ENCODE results near the gene CYTH1. TPM values are rescaled to one million over a fixed set of nuclear protein-coding genes. Genes with fewer than 3 reads are reported as not detected.

The CYTH1 gene
- total RNA-seq, 1 experiment from 2014 or later, result 69.2 TPM

DNA sequence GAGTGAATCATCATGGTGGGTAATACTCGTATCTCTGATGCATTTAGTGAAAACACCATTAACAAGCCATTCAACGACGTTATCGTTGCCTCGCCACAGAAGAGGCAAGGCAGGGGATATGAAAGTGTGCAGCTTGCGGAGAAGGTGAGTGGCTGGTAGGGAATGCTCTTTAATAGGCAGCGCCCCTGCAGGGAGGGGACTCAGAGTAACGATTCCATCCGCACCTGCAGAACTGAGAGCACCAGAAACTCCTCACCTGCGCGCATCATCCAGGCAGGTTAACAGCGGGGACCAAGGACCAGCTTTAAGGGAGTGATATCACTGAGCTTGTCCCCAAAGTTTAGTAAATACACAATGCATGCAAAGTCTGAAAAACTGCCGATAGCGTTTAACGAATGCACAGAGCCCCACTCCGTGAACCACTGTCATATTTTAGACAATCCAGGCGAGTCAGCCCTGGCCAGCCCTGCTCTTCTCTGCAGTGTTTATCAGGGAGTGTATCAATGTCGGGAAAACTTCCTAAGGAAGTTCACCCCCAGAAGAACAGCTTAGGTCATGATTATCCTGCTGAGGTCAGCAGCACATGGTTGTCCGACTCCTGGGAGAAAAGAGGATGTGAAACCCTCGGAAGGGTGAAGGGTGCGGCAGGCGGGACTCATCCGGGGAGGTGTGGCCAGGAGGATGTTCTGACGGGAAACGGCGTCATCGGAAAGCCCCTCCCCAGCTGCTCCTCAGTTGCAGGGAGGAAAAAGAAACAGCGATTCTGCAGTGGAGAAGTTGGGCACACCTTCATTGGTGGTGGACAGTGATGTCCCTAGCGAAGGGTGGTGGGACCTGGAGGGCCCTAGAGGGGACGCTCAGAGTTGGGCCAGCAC, 136.4 kb downstream of the CYTH1 start:
- DNase-seq (ENCODE audit: low read depth, low spot score), result peak; percentile 39
- in situ Hi-C loops (cut with HindIII; ENCODE audit: low pct_unique_long_range_greater_than_20kb, low sequenced_read_pairs), result no loop called here

DNA sequence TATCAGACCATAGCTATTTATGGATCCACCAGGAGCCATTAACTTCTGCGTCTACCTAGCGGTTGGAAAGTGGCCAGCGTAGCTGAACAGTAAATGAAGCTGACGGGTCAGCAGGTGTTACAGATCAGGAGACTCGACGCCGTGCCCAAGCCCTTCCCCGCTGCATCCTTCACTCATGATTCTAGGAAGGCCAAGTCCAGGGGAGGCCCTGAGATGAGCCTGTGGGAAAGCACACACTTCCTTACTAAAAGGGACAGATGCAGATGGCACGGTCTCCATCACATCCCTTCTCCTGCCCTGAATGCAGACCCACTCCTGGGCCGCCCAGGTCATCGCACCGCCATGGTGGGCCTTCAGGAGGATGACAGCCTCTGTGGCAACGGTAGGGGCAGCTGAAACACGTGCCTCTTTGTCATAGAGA, 137.1 kb downstream of the CYTH1 start:
- DNase-seq (ENCODE audit: low read depth, low spot score), result no peak
- in situ Hi-C loops (cut with HindIII; ENCODE audit: low pct_unique_long_range_greater_than_20kb, low sequenced_read_pairs), result no loop called here

DNA sequence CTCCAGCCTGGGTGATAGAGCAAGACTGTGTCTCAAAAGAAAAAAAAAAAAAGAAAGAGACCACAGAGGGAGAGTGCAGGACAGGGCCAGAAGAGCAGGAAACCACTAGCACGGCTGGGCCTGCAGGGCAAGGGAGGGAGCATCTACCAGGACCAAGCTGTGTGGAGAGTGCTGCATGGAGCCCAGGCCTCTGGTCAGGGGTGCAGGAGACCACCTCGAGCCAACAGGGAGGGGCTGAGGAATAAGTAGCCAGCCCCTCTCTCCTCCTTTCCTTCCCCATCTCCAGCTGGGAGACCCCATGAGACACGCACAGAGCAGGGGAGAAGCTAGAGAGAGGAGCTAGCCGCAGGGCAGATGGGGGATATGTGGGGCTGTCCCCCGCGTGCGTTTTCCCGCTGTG, 137.8 kb downstream of the CYTH1 start:
- no peak for DNase-seq (ENCODE audit: low read depth, low spot score)
- in situ Hi-C loops (cut with HindIII; ENCODE audit: low pct_unique_long_range_greater_than_20kb, low sequenced_read_pairs), result no loop called here

DNA sequence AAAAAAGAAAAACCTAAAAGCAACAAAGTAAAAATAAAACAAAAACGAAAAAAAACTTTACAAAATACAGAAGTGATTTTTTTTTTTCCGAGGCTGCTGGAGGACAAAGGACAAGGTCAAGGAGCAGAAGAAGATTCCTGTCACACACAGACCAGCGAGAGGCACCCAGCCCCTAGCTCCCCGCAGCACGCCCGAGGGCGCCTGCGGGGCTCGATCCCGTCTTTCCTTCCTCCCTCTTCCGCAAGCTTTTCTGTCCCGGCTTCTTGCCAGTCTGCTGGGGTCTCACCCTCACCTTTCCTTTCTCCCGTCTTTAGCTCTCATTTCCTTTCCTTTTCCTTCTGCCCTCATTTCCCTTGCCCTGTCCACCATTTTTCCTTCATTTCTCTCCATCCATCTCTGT, 138.7 kb downstream of the CYTH1 start:
- in situ Hi-C loops (cut with HindIII; ENCODE audit: low pct_unique_long_range_greater_than_20kb, low sequenced_read_pairs), result no loop called here
- DNase-seq (ENCODE audit: low read depth, low spot score), result no peak

DNA sequence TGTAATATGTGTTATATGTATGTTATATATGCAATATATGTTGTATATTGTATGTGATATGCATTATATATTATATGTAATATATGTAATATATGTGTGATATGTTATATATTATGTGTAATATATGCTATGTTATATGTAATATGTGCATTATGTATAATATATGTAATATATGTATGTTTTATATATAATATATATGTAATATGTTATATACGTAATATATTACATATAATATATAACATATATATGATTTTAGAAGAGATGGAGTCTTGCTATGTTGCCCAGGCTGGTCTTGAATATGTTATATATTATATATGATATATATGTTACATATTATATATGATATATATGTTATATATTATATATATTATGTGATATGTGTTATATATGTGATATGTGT, 139.4 kb downstream of the CYTH1 start:
- in situ Hi-C loops (cut with HindIII; ENCODE audit: low pct_unique_long_range_greater_than_20kb, low sequenced_read_pairs), result no loop called here
- no peak for DNase-seq (ENCODE audit: low read depth, low spot score)

DNA sequence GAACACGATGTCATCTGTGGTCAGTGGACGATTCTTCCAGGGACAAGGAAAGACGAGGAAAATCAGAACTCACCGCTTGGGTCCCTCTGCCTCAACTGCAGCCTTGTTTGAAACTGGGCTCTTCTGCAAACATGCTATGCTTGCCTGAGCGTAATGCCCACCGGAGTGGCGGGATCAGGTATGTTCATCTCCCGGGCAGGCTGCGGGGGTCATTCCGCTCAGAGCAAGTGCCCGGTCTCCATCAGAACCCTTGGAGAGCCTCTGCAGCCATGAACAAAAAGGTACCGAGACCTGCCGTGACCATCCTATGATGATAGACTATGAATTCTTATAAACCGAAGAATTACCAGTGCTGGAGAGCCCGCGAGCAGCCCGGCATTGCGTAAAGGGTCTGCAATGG, 140.4 kb downstream of the CYTH1 start:
- in situ Hi-C loops (cut with HindIII; ENCODE audit: low pct_unique_long_range_greater_than_20kb, low sequenced_read_pairs), result no loop called here

DNA sequence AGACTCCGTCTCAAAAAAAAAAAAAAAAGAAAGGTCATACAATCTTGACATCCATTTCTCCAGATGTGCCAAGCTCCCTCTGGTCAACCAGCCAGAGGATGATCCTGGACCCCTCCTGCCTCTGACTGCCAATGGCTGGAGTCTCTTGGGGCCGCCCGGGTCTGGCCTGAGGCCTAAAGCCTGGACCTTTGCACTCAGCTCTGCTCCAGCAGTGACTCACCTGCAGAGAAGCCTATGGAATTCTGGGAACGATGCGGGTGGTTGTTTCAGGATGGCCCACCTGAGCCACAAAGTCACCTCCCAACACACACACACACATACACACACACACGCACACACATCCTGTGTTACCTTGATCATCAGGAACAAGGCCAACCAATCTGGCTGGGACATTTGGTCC, 140.8 kb downstream of the CYTH1 start:
- no peak for DNase-seq (ENCODE audit: low read depth, low spot score)
- in situ Hi-C loops (cut with HindIII; ENCODE audit: low pct_unique_long_range_greater_than_20kb, low sequenced_read_pairs), result no loop called here

More for the DNA sequence above, 140.4 kb downstream of the CYTH1 start:
- no peak for DNase-seq (ENCODE audit: low read depth, low spot score)

DNA sequence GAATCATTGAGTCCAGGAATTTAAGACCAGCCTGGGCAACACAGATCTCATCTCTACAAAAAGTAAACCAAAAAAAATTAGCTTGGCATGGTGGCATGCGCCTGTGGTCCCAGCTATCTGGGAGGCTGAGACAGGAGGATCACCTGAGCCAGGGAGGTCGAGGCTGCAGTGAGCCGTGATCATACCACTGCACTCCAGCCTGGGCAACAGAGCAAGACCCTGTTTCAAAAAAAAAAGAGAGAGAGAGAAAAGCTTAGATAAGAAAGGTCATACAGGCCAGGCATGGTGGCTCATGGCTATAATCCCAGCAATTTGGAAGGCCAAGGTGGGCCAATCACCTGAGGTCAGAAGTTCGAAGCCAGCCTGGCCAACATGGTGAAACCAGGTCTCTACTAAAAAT, 141.4 kb downstream of the CYTH1 start:
- in situ Hi-C loops (cut with HindIII; ENCODE audit: low pct_unique_long_range_greater_than_20kb, low sequenced_read_pairs), result no loop called here
- no peak for DNase-seq (ENCODE audit: low read depth, low spot score)

DNA sequence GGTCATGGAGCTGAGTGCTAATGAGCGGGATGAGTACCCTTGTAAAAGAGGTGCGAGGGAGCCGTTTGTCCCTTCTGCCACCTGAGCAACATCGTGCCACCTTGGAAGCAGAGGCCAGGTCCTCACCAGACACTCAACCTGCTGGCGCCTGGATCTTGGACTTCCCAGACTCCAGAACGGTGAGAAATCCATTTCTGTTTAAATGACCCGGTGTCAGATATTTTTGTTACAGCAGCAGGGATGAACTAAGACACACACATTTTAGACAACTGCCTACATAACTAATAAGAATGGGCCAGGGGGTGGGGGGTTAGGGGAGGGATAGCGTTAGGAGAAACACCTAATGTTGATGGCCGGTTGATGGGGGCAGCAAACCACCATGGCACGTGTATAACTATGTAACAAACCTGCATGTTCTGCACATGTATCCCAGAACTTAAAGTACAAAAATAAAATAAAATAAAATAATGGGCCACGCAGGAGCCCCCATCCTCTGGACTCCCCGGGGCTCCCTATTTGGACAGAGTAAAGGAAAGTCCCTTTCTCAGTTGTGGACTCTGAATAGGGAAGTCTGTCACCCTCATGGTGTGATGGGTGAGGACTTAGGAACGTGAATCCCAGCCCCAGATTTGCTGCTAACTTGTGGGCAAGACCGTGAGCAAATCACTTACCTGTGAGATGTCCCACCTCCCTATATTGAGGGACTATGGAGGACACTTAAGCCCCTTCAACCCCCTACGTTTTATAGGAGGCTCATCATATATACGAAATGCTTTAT, 144.2 kb downstream of the CYTH1 start:
- in situ Hi-C loops (cut with HindIII; ENCODE audit: low pct_unique_long_range_greater_than_20kb, low sequenced_read_pairs), result no loop called here

DNA sequence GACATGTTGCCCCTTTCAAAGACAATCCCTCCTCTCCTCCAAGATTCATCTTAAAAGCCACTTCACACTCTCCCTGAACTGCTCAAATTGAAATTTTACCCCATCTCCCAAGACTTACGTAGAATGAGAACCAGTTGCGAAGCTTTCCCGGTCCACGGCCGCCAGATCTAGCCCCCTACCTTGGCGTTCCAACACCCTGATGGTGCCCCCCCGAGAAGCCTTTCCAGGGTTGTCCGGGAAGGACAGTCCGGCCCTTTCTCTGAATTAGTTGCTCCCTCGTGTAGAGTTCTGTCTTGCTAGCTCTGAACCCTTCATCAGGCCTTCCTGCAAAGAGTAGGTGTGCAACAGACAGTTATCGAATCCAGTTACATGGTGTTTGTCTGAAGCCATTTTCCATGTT, 144.9 kb downstream of the CYTH1 start:
- in situ Hi-C loops (cut with HindIII; ENCODE audit: low pct_unique_long_range_greater_than_20kb, low sequenced_read_pairs), result no loop called here
- DNase-seq (ENCODE audit: low read depth, low spot score), result no peak

More for the DNA sequence above, 144.2 kb downstream of the CYTH1 start:
- no peak for DNase-seq (ENCODE audit: low read depth, low spot score)

DNA sequence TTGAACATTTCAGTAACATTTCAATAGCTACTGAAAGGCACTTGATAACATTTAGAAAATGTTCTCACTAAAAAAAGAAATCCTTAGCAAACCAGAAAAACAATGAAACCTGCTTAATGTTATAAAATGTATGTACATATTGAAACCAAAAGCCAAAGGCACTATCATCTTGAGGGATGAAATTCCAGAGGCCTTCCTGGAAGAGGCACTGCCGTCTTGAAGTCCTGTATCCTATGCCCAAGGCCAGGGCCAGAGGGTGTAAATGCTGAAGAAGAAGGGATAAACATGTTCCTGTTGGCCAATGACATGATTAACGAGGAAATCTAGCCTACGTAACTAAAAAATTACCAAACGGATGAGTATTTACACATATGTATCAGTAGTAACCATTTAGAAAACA, 147.9 kb downstream of the CYTH1 start:
- in situ Hi-C loops (cut with HindIII; ENCODE audit: low pct_unique_long_range_greater_than_20kb, low sequenced_read_pairs), result no loop called here
- no peak for DNase-seq (ENCODE audit: low read depth, low spot score)

DNA sequence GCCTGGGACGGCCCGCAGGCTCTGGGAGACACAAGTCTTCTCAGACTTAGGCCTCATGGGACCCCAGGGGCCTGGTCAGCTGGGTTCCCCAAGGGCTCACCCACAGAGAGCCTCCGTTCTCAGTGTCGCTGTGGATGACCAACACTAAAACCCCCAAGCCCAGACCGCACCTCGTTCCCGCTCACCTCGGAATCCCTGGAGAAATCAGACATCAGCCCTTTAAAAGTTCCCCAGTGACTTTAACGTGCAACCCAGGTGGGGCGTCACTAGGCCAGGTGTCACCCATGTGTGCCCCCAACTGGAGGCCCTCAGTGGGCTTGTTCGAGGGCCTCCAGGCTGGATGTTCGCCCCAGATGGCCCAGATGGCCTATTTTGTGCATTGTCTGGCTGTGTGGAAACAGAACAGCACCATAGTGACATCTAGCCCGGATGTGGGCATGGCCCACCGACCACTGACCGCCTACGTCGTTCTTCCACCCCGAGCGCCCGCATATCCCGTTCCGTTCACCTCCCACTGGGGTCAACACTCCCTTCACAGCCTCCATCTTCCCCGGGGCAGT, 152.6 kb downstream of the CYTH1 start:
- in situ Hi-C loops (cut with HindIII; ENCODE audit: low pct_unique_long_range_greater_than_20kb, low sequenced_read_pairs), result no loop called here
- no peak for DNase-seq (ENCODE audit: low read depth, low spot score)

DNA sequence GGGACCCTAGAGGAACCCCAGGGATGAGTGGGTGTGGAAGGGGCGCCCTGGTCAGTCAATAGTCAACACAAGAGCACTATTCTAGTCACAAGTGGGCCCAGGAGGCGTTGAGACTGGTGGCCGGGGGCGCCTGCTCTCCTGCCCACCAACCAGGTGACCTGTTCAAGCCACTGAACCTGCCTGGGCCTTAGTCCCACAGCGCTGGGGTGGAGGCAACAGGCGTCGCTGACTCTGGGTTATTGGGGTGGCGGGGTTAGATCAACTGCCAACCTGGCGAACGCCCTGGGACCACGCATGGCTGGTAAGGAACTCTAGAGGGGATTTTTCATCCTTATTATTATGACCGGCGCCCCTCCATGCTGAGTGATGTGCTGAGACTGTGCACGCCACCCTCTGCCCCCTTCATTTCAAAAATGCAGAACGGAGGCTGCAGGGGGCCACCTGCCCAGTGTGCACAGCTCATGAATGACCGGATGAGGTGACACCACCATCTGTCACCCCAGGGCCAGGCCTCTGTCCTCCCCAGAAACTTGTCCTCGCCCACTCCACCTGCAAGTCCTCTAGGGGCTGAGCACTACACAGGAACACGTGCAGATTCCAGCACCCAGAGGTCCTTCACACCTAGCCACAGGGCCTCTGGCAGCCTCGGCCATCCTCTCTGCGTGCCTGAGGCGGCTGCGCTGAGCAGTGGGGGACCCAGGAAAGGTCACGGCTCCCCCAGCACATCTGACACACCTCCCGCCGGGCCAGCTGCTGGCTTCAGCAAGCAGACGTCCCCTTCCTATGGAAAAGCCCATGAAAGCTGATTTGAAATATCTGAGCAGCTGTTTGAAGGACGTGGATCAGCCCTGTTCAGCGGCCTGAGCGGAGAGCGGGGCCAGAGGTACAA, 153.3 kb downstream of the CYTH1 start:
- in situ Hi-C loops (cut with HindIII; ENCODE audit: low pct_unique_long_range_greater_than_20kb, low sequenced_read_pairs), result no loop called here
- DNase-seq (ENCODE audit: low read depth, low spot score), result no peak

DNA sequence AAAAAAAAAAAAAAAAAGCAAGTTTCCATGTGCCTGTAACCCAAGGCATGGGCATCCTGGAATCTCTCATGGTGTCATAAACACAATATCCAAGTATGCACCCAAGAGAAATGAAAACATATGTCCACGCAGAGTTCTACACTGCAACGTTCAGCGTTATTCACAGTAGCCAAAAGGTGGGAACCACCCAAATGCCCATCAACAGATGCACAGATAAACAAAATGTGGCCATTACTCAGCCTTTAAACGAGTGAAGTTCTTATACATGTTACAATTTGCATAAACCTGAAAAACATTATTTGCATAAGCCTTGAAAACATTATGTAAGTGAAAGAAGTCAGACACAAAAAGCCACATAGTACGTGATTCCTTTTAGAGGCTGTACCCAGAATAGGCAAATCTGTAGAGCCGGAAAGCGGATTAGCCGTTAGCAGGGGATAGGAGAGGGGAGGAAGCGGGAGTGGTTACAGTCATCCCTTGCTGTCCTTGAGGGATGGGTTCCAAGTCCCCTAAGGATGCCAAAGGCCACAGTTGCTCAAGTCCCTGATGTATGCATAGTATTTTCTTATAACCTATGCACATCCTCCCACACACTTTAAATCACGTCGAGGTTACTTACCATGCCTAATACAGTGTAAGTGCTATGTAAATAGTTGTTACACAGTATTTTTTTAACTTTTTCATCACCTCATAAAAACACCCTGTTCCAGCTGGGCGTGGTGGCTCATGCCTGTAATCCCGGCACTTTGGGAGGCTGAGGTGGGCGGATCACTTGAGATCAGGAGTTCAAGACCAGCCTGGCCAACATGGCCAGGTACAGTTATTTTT, 157.5 kb downstream of the CYTH1 start:
- DNase-seq (ENCODE audit: low read depth, low spot score), result no peak

More for the DNA sequence above, 157.5 kb downstream of the CYTH1 start:
- in situ Hi-C loops (cut with HindIII; ENCODE audit: low pct_unique_long_range_greater_than_20kb, low sequenced_read_pairs), result loop anchor here (25.0 kb wide), 1 partner anchor 88 kb away; no protein-coding TSS in a partner anchor

Measured in SK-MEL-5 (cell line).